OCI-LY3 (cell line): Measurements from ENCODE around the gene HOXA7.

Source experiments
- H2AFZ ChIP-seq: fragments of 200-600, 300-600 bp; shearing (Covaris generic); 2 replicates; pipeline ENCODE4 v1.6.0; 2014; ENCODE audit warnings: antibody characterized with exemption, low read depth, low read length
- H3K27ac ChIP-seq: fragments of 200-600, 300-600 bp; sonication (generic); 2 replicates; pipeline ENCODE4 v1.5.1; 2014; ENCODE audit warnings: mild to moderate bottlenecking, low read length, moderate library complexity, mixed read lengths
- H3K27me3 ChIP-seq: fragments of 200-600, 300-600 bp; sonication (generic); 2 replicates; pipeline ENCODE4 v1.6.1; 2014; ENCODE audit warnings: low read depth, low read length, mixed read lengths
- H3K36me3 ChIP-seq: fragments of 200-600, 300-600 bp; sonication (generic); replicated peaks from 2 replicates; pipeline ENCODE3; 2014; ENCODE audit warnings: low read depth, low read length, mixed read lengths
- H3K4me1 ChIP-seq: fragments of 300-600, 200-600 bp; sonication (generic); 2 replicates; pipeline ENCODE4 v1.6.1; 2014; ENCODE audit warnings: low read length, mixed read lengths
- H3K4me2 ChIP-seq: fragments of 200-600, 300-600 bp; sonication (generic); 2 replicates; pipeline ENCODE4 v1.6.1; 2014; ENCODE audit warnings: low read length, mixed read lengths
- H3K4me3 ChIP-seq: fragments of 300-600, 200-600 bp; sonication (generic); 2 replicates; pipeline ENCODE4 v1.5.1; 2014; ENCODE audit warnings: antibody characterized with exemption, mild to moderate bottlenecking, low read length, moderate library complexity
- H3K79me2 ChIP-seq: fragments of 300-600, 200-600 bp; shearing (Covaris generic); 2 replicates; pipeline ENCODE4 v1.6.1; 2014; ENCODE audit warnings: mild to moderate bottlenecking, low read length, mixed read lengths
- H3K9ac ChIP-seq: fragments of 300-600, 200-600 bp; shearing (Covaris generic); 2 replicates; pipeline ENCODE4 v1.6.0; 2014; ENCODE audit warnings: mild to moderate bottlenecking, low read length, moderate library complexity
- H3K9me3 ChIP-seq: fragments of 200-600, 300-600 bp; shearing (Covaris generic); 2 replicates; pipeline ENCODE4 v1.6.1; 2014; ENCODE audit warnings: low read length, mixed read lengths; ENCODE audit not compliant: insufficient read depth
- H4K20me1 ChIP-seq: fragments of 200-600, 300-600 bp; sonication (generic); 2 replicates; pipeline ENCODE4 v1.6.1; 2016; ENCODE audit warnings: low read length, mixed read lengths; ENCODE audit not compliant: insufficient read depth
- CTCF ChIP-seq: fragments of 200-600, 300-600 bp; sonication (generic); IDR thresholded peaks from 2 replicates; pipeline ENCODE4 v1.5.1; 2014; ENCODE audit warnings: antibody characterized with exemption, low read length, low read depth
- EZH2phosphoT487 ChIP-seq: fragments of 200-600 bp; shearing (Covaris generic); IDR thresholded peaks from 2 replicates; pipeline ENCODE4 v1.6.1; 2018; ENCODE audit warnings: antibody characterized with exemption, mixed run types, low read depth

The HOXA7 gene

DNA sequence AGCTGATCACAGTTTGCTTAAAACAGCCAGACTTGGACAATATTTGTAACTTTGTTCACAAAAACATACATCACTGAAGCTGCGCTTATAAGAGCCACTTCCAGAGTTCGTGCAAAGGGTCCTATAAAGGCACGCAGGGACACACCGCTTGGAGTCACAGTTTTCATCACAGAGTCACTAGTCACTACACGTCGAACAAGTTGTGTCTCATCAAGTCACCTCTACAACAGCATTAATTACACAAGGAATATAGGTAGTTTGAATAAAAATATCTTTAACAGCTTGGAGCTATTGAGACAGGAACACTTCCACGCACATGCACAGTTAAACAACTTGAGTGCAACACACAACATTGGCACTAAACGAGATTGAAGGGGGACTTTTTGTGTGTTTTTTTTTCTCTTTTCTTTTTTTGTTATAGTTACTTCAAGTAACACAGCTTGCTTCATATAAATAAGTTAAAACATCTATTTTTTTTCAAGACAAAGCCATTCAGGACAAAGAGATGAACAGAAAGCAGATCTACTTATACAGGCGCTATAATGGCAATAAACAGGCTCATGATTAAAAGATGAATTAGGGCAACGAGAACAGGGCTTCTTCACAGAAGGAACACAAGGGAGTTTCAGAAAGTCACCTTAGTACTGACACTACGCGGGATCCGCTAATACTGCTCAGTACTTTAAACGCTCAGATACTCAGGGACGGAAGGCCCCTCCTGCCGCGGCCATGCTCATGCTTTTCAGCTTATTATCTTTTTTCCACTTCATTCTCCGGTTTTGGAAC lies 15.1 kb downstream of the HOXA7 start:
- H2AFZ ChIP-seq: no peak overlapping the region
- peaks cover 6% of the 10 kb centered on the region; the same call in 1 of the 2 replicates for H3K4me1 ChIP-seq
- no peaks in the 10 kb centered on the region for H3K36me3 ChIP-seq
- H3K27ac ChIP-seq: no peak overlapping the region
- no peaks in the 10 kb centered on the region for H4K20me1 ChIP-seq
- no peak overlapping the region for H3K4me2 ChIP-seq
- TF ChIP-seq EZH2phosphoT487 (no peak), CTCF (no peak)
- H3K9me3 ChIP-seq: no peaks in the 10 kb centered on the region
- no peaks in the 10 kb centered on the region for H3K79me2 ChIP-seq
- no peak overlapping the region for H3K9ac ChIP-seq
- H3K4me3 ChIP-seq: no peak overlapping the region
- H3K27me3 ChIP-seq: peaks cover 6% of the 10 kb centered on the region

- Histone ChIP-seq H3K27me3 (peaks cover 6% of the 10 kb centered on the region), H3K36me3 (no peaks in the 10 kb centered on the region), H3K9me3 (no peaks in the 10 kb centered on the region), H3K79me2 (no peaks in the 10 kb centered on the region), H3K4me3 (no peak overlapping the region), H3K9ac (no peak overlapping the region), H3K27ac (no peak overlapping the region), H3K4me2 (no peak overlapping the region), H3K4me1 (peaks cover 16% of the 10 kb centered on the region), H4K20me1 (no peaks in the 10 kb centered on the region), H2AFZ (no peak overlapping the region)
- TF ChIP-seq CTCF (no peak), EZH2phosphoT487 (no peak)
Observed at GRCh38 chr7:27140126-27140857, 16.2 kb downstream of the HOXA7 start.

- Histone ChIP-seq H3K4me1 (peaks cover 24% of the 10 kb centered on the region), H4K20me1 (peaks cover 6% of the 10 kb centered on the region; the same call in 1 of the 2 replicates), H3K79me2 (no peaks in the 10 kb centered on the region), H3K9ac (no peak overlapping the region), H2AFZ (no peak overlapping the region), H3K4me3 (no peak overlapping the region), H3K36me3 (no peaks in the 10 kb centered on the region), H3K27me3 (peaks cover 6% of the 10 kb centered on the region), H3K4me2 (no peak overlapping the region), H3K27ac (no peak overlapping the region), H3K9me3 (no peaks in the 10 kb centered on the region)
- no peak for TF ChIP-seq EZH2phosphoT487
- no peak for TF ChIP-seq CTCF
Observed at GRCh38 chr7:27139334-27140125, 16.9 kb downstream of the HOXA7 start.

GRCh38 chr7:27138985-27139333 lies 17.5 kb downstream of the HOXA7 start:
- TF ChIP-seq EZH2phosphoT487 (no peak), CTCF (no peak)
- Histone ChIP-seq H4K20me1 (peaks cover 7% of the 10 kb centered on the region; the same call in 1 of the 2 replicates), H3K27ac (no peak overlapping the region)

More at GRCh38 chr7:27138985-27139333, 17.5 kb downstream of the HOXA7 start:
- Histone ChIP-seq H3K9ac (no peak overlapping the region), H3K4me3 (no peak overlapping the region), H3K36me3 (no peaks in the 10 kb centered on the region), H3K4me1 (peaks cover 30% of the 10 kb centered on the region), H3K4me2 (no peak overlapping the region), H2AFZ (no peak overlapping the region), H3K27me3 (peaks cover 6% of the 10 kb centered on the region), H3K9me3 (no peaks in the 10 kb centered on the region), H3K79me2 (no peaks in the 10 kb centered on the region)
